Upper lobe of left lung (tissue), 6 donors: ENCODE data around the gene KIF1A. TPM values are rescaled to one million over a fixed set of nuclear protein-coding genes. Genes with fewer than 3 reads are reported as not detected.

Experiments used
- ATAC-seq, 2 donors: fragments of 200-7000 bp; cut with Tn5 transposase; one replicate each; pipeline ENCODE4 v1.9.1; 2022; ENCODE audit warnings: mild to moderate bottlenecking in 2 of 2, moderate library complexity in 2 of 2; ENCODE audit not compliant: low FRiP score in 2 of 2
- DNase-seq, 2 donors: peaks; one replicate each; pipeline ENCODE4 v3.0.0-alpha.2; 2019 to 2020
- H3K27ac ChIP-seq, 4 donors: fragments of 200-600 bp; sonication (generic); one replicate each; pipeline ENCODE4 v1.5.1; 2016 to 2019
- H3K27me3 ChIP-seq, 4 donors: fragments of 200-600 bp; sonication (generic); one replicate each; pipeline ENCODE4 v1.5.1; 2017 to 2019
- H3K36me3 ChIP-seq, 4 donors: fragments of 200-600 bp; sonication (generic); one replicate each; pipeline ENCODE4 v1.5.1; 2016 to 2019
- H3K4me1 ChIP-seq, 4 donors: fragments of 200-600 bp; sonication (generic); one replicate each; pipeline ENCODE4 v1.5.1; 2018 to 2019
- H3K4me3 ChIP-seq, 4 donors: fragments of 200-600 bp; sonication (generic); one replicate each; pipeline ENCODE4 v1.5.1; 2017 to 2019; ENCODE audit warnings: mild to moderate bottlenecking in 2 of 4, moderate library complexity in 1 of 4
- H3K9me3 ChIP-seq, 4 donors: fragments of 200-600 bp; sonication (generic); one replicate each; pipeline ENCODE4 v1.5.1; 2018 to 2019
- CTCF ChIP-seq, 6 experiments: fragments of 450-650 bp in 4 of 6; fragments of 200-600 bp in 2 of 6; sonication (generic) in 2 of 6; IDR thresholded peaks; one replicate each; pipeline ENCODE4 v1.5.1; 2016 to 2019; ENCODE audit warnings: antibody characterized with exemption in 6 of 6
- EP300 ChIP-seq, 4 donors: sonication (generic); formaldehyde crosslinking; IDR thresholded peaks; one replicate each; pipeline ENCODE4 v1.5.1; 2017; ENCODE audit warnings: antibody characterized with exemption in 4 of 4, control low read depth in 2 of 4
- POLR2A ChIP-seq, 4 donors: fragments of 450-650 bp; IDR thresholded peaks; one replicate each; pipeline ENCODE4 v1.5.1; 2016 to 2017; ENCODE audit warnings: antibody characterized with exemption in 4 of 4, mild to moderate bottlenecking in 2 of 4
- POLR2AphosphoS5 ChIP-seq, 2 donors: sonication (generic); formaldehyde crosslinking; IDR thresholded peaks; one replicate each; pipeline ENCODE4 v1.5.1; 2017; ENCODE audit warnings: antibody characterized with exemption in 2 of 2
- WGBS, 2 donors: methylation state at CpG; one replicate each; pipeline ENCODE4 v1.1.5; 2017 to 2018; 5-methylcytosine and 5-hydroxymethylcytosine counted together
- total RNA-seq, 6 donors: library from RNA; depleted of rRNA in 4 of 6; stranded (reverse); fragments of >200 nt in 4 of 6; gene quantifications; one replicate each; pipeline versions ENCODE4 v1.1.0 to v1.2.1, GENCODE V29; 2016 to 2021
- donor health status: DM: no; HTN: no; CAD: no; lungs with moderate emphysema.
- donor health status: DM: no; HTN: yes; CAD: no; lungs with severe emphysema.

Gene KIF1A
- total RNA-seq, 6 donors from 2014 or later, result 0.15 to 1.2 (median 0.35) TPM; not detected in 2

- DNase-seq (no peak), ATAC-seq (no peak)
- TF ChIP-seq CTCF (IDR thresholded peaks at IDR 0.05) (no peak), EP300 (IDR thresholded peaks at IDR 0.05) (no peak)
- peaks cover 0 to 30% (median 23%) of the 10 kb centered on the region in 4 donors for H3K27me3 ChIP-seq
- H3K36me3 ChIP-seq, result no peaks in the 10 kb centered on the region
- peaks cover 19 to 25% (median 22%) of the 10 kb centered on the region in 4 donors for H3K4me1 ChIP-seq
- no peak overlapping the region for H3K4me3 ChIP-seq
- H3K9me3 ChIP-seq, result peaks cover 0 to 4% (median 0%) of the 10 kb centered on the region in 4 donors
- no peak overlapping the region for H3K27ac ChIP-seq
- 82 to 83% methylated on average over 9 of the region's 9 CpGs for WGBS, 2 donors
Observed at GRCh38 chr2:240815761-240816583, 4.0 kb downstream of the KIF1A start.

DNA sequence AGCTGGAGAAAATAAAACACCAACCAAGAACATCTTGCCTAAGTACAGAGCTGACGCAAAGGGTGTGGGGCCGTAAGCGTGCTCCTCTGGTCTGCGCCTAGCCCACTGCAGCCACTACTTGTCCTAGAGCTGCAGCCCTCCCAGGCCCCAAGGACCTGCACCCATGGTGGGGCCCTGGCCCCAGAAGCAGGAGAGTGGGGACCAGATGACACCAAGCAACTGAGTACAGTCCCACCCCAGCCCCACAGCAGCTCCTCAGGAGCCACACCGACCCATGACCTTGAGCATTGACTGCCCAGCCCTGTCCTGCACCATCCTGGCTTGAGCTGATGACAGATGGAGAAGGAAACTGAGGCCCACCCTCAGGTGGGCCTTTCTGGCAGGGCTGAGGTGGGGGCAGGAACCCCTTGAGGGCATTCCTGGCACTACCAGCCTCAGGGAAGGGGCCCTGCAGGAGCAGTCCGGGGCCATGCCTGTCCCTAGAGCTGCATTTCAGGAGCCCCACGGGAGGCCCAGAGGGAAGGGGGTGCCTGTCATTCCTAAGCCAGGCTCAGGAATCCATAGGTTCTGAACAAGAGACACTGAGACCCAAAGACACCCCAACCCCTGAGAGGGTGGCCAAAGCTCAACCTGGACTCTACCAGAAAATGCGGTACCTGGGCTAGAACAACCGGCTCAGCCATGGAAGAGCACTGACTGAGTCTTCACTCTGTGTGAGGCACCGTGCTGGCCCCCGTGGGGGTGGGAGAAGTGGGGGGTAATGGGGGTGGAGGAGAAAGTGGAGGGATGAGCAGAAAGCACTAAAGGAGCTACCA lies 4.9 kb downstream of the KIF1A start:
- H3K9me3 ChIP-seq, result peaks cover 0 to 4% (median 0%) of the 10 kb centered on the region in 4 donors
- H3K4me1 ChIP-seq, result peaks cover 12 to 17% (median 14%) of the 10 kb centered on the region in 4 donors
- peaks cover 0 to 22% (median 16%) of the 10 kb centered on the region in 4 donors for H3K27me3 ChIP-seq
- H3K4me3 ChIP-seq, result no peak overlapping the region
- DNase-seq, result peak in 1 of 2 donors; percentile 36
- WGBS, 2 donors, result 89 to 91% methylated on average over 7 to 10 of the region's 11 CpGs
- H3K36me3 ChIP-seq, result no peaks in the 10 kb centered on the region
- no peak for TF ChIP-seq POLR2AphosphoS5 (IDR thresholded peaks at IDR 0.05)
- ATAC-seq, result no peak
- no peak overlapping the region for H3K27ac ChIP-seq

DNA sequence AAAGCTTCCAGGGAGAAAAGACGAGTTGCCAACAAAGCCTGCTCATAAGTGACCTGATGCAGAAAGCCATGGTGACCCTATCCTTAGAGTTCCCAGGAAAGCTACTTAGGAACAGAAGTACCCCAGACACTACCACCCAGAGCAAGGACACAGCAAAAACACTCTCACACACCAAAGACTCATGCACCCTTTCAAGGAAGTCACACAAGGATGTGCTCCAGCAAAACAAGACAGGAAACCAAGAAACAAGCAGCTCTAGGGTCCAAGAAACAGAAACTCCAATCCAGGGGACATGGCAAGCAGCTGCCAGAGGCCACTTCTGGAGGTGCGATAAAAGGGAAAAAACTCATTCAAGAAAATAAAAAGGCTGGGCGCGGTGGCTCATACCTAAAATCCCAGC lies 5.7 kb downstream of the KIF1A start:
- H3K27ac ChIP-seq, result no peak overlapping the region
- WGBS, 2 donors, result 90 to 93% methylated on average over 4 of the region's 4 CpGs
- H3K4me3 ChIP-seq, result no peak overlapping the region

GRCh38 chr2:240813231-240813921 lies 6.6 kb downstream of the KIF1A start:
- Histone ChIP-seq H3K36me3 (no peaks in the 10 kb centered on the region), H3K9me3 (peaks cover 0 to 4% (median 0%) of the 10 kb centered on the region in 4 donors), H3K27ac (no peak overlapping the region), H3K4me1 (no peaks in the 10 kb centered on the region), H3K4me3 (no peak overlapping the region), H3K27me3 (peaks cover 0 to 5% (median 3%) of the 10 kb centered on the region in 4 donors)
- WGBS, 2 donors, result 90 to 91% methylated on average over 14 to 17 of the region's 17 CpGs
- ATAC-seq (no peak), DNase-seq (peak in 1 of 2 donors; percentile 38)
- TF ChIP-seq CTCF (IDR thresholded peaks at IDR 0.05) (no peak), POLR2A (IDR thresholded peaks at IDR 0.05) (no peak), EP300 (IDR thresholded peaks at IDR 0.05) (no peak), POLR2AphosphoS5 (IDR thresholded peaks at IDR 0.05) (no peak)

More for the DNA sequence above, 5.7 kb downstream of the KIF1A start:
- Histone ChIP-seq H3K36me3 (no peaks in the 10 kb centered on the region), H3K9me3 (peaks cover 0 to 4% (median 0%) of the 10 kb centered on the region in 4 donors), H3K27me3 (peaks cover 0 to 14% (median 9%) of the 10 kb centered on the region in 4 donors), H3K4me1 (peaks cover 4 to 8% (median 7%) of the 10 kb centered on the region in 4 donors)
- DNase-seq (no peak), ATAC-seq (no peak)
- no peak for TF ChIP-seq CTCF (IDR thresholded peaks at IDR 0.05)
- TF ChIP-seq POLR2AphosphoS5 (IDR thresholded peaks at IDR 0.05), result no peak
- TF ChIP-seq POLR2A (IDR thresholded peaks at IDR 0.05), result no peak
- TF ChIP-seq EP300 (IDR thresholded peaks at IDR 0.05), result no peak

DNA sequence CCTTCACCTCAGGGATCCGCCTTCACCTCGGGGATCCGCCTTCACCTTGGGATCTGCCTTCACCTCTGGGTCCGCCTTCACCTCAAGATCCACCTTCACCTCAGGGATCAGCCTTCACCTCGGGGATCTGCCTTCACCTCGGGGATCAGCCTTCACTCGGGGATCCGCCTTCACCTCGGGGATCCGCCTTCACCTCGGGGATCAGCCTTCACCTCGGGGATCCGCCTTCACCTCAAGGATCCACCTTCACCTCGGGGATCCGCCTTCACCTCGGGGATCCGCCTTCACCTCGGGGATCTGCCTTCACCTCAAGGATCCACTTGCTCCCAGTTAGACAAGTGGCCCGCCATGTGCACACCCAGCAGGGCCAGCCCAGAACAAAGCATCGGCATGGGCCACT lies 7.3 kb downstream of the KIF1A start:
- Histone ChIP-seq H3K36me3 (no peaks in the 10 kb centered on the region), H3K27ac (no peak overlapping the region), H3K27me3 (no peaks in the 10 kb centered on the region), H3K9me3 (peaks cover 0 to 4% (median 0%) of the 10 kb centered on the region in 4 donors), H3K4me3 (no peak overlapping the region), H3K4me1 (no peaks in the 10 kb centered on the region)
- DNase-seq, result peak in 1 of 2 donors; percentile 25
- no peak for TF ChIP-seq POLR2A (IDR thresholded peaks at IDR 0.05)
- TF ChIP-seq EP300 (IDR thresholded peaks at IDR 0.05), result no peak
- no peak for TF ChIP-seq CTCF (IDR thresholded peaks at IDR 0.05)
- TF ChIP-seq POLR2AphosphoS5 (IDR thresholded peaks at IDR 0.05), result no peak
- no peak for ATAC-seq
- 84 to 85% methylated on average over 20 of the region's 20 CpGs for WGBS, 2 donors
